Iris pigment epithelial cell (primary cell): ENCODE results near the gene SOST.

ENCODE experiments used
- DNase-seq: peaks from one replicate; pipeline ENCODE4 v3.0.0-alpha.2; 2011; ENCODE audit warnings: low read depth

The SOST gene

DNA sequence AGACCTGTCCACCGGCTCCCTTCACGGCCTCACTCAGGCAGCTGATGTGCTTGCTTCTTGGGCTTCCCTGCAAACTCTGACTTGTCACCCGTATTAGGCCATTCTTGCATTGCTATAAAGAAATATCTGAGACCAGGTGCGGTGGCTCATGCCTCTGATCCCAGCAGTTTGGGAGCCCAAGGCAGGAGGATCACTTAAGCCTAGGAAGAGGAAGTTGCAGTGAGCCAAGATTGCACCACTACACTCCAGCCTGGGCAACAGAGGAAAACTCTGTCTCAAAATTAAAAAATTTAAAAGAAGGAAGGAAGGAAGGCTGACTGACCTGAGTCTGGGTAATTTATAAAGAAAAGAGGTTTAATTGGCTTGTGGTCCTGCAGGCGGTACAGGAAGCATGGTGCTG is 17.0 kb downstream of the SOST start:
- no peak for DNase-seq

DNA sequence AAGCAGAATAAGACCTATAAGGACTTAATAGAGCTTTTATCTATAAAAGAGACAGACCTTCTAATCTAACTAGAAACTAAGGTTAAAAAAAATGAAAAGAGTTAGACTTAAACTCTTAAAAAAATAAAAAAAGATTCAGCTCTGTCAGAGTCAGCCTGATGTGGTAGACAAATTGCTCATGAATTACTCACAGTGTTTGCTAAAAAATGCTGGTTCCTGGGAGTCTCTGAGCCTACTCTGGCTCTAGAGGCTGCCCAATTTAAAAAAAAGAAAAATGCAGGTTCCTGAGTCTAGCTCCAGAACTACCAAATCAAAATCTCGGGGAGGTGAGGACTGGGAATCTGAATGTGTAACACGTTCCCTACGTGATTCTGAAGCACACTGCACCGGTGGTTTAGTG is 18.1 kb downstream of the SOST start:
- DNase-seq = peak; percentile 38

DNA sequence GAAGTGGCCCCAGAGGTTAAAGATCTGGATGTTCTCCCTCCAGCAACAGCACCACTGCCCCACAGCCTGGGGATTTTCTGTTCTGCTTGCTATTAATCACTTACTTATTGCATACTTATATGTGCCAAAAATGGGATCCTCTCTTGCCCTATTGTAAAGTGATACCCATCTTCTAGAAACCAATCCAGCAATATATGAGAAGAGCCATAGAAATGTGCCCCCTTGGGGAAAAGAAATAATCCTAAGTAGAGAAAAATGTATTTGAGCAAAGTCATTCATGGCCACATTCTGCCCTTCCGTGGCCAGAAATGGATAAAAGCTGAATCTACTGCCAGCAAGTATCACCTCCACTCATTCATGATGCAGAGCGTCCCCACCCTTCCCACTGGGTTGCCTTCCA is 20.9 kb downstream of the SOST start:
- DNase-seq = no peak

GRCh38 chr17:43736389-43736788 is 22.2 kb downstream of the SOST start:
- DNase-seq = no peak

- peak; percentile 87 for DNase-seq
Observed at GRCh38 chr17:43734376-43734775, 24.2 kb downstream of the SOST start.

DNA sequence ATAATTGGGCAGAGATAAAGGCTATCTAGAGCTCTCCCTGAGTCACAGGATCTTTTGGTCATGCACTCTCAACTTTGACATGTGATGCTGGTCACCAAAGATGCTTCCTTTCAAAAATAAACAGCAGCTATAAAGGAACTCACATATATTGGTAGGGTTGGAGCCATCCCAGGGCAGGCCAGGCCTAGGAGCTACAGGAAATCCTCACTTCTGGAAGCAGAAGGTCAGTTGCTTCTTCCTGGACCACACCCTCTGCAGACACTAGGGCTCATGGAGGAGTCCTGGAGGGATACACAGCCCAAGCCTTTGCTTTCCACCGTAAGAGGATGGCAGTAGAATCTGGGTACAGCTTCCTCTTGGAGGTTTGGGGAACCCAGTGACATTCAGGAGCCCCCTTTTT is 24.6 kb downstream of the SOST start:
- DNase-seq = no peak

- peak; percentile 82 for DNase-seq
Observed at GRCh38 chr17:43732958-43733357, 25.6 kb downstream of the SOST start.

- DNase-seq = no peak
Observed at GRCh38 chr17:43728081-43728480, 30.5 kb downstream of the SOST start.

- DNase-seq = peak; percentile 65
Observed at GRCh38 chr17:43723697-43724359, 34.8 kb downstream of the SOST start.

DNA sequence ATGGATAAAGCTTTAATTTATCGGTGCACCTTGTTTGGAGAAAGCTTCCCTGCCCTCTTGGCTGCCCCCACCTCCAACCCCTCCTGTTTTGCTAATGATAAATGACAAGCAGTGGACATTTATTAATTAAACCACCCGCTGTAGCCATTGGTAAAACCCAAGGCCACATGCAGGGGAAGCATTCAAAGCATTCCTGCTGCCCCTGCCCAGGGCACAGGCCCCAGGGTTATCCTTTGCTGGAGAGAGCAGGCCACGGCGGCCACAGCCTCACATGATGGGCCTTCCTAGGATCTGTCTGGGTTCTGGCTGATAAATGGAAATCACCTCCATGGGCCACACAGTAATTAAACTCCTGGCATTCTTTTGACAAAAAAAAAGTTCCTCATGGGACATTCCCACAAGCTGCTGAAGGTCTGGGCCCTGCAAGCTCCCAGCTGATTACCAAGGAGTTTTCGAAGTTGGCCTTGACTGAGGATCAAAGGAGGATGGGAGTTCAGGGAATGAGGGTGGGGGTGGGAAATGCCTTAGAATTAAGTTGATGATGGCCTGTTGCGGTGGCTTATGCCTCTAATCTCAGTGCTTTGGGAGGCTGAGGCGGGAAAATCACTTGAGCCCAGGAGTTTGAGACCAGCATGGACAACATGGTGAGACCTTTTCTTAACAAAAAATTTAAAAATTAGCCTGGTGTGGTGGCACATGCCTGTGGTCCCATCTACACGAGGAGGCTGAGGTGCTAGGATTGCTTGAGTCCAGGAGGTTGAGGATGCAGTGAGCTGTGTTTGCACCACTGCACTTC is 35.5 kb downstream of the SOST start:
- no peak for DNase-seq

DNA sequence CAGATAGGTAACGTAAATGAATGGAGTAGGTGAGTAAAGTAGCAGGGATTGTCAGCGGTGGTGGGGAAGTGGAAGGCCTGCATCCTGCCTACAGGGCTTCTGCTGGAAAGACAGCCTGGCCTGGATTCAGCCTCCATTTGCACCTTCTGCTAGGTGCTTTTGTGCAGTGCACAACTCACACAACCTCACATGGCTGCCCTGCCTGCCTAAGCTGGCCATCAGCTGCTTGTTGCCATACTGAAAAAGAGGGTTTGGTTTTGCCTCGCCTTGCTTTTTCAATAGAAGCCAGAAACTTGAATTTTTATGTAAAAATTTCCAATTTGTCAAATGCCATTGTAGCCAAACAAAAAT is 36.3 kb downstream of the SOST start:
- DNase-seq = no peak

GRCh38 chr17:43721537-43722268 is 36.9 kb downstream of the SOST start:
- DNase-seq = no peak

DNA sequence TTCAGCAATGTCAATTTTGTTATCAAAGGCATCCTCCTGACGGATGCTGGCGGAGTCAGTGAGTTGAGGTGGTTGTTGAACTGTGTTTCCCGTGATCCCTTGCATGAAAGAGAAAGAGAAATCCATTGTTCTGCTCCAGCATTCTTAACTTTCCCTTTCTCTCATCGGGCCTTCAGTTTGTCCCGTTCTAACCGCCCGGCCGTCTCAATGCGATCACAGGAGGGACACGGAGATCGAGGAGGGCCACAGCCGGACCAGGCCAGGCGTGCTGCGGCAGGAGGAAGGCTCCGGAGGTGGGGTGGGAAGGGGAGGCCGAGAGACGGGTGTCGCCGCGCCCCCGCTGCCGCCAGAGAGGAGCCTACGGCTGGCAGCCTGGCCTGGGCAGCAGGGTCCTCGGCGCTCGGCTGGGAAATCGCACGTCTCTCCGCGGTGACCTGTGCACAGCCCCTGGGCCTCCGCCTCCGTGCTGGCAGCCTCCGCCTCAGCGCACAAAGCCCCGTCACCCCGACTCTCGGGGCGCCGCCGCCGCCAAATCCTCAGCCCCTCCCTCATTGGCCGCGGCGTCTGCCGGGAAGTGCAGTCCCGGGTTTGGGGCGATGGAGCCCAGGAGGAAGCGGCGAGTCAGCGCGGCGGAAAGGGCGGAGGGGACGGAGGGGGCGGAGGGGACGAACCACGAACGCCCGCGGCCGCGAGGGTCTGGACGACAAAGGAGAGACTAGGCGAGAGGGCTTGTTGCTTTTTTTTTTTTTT is 38.1 kb downstream of the SOST start:
- peak; percentile 57 for DNase-seq

DNA sequence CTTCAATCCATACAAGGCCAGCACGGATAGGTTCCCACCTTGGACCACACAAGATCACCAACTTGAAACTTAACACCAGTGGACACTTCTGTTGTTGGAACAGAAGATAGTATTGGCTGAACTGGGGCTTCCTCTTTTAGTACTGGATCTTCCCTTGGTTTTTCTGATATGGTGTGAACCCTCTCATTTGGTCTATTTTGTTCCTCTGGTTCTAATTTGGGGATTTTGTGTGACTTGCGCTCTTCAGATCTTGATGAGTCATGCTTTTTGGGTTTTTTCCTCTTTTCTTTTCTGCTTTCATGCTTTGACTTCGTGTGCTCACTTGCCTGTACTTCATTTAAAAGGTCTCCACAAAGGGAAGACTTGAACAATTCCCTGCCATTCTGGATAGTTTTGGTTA is 39.0 kb downstream of the SOST start:
- no peak for DNase-seq

GRCh38 chr17:43718544-43718943 is 40.0 kb downstream of the SOST start:
- DNase-seq = no peak

- DNase-seq = no peak
Observed at GRCh38 chr17:43717913-43718312, 40.7 kb downstream of the SOST start.

GRCh38 chr17:43714465-43715149 is 44.0 kb downstream of the SOST start:
- DNase-seq = peak; percentile 59

DNA sequence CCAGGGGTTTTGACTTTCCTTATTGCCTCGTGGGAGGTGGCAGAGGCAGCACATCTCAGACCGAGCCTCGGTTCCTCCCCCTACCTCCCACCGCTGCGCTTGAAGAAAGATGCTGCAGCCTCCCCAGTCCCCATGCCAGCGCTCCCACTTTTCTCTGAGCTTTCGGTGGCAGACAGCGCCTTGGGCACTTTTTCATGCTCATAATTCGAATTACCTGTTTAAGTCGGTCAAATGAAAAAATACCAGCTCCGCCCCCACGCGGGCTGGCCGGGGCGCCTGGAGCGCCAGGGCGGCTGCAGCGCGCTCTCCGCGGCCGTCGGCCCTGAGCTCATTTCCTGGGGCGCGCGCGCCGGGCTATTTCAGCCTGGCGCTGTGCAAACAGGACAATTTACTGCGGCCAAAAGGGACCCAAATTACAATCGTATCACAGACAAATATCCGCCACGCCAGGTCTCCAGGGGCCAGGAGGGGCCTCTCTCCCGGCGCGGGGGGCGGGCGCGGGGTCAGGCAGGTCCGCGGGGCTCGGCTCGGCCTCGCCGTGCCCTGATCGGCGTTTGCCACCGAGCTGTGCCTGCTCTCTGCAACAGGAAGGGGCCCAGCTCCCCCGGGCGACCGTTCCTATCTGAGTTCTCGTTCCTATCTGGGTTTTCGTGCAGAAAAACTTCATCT is 45.0 kb downstream of the SOST start:
- DNase-seq = peak; percentile 44

DNA sequence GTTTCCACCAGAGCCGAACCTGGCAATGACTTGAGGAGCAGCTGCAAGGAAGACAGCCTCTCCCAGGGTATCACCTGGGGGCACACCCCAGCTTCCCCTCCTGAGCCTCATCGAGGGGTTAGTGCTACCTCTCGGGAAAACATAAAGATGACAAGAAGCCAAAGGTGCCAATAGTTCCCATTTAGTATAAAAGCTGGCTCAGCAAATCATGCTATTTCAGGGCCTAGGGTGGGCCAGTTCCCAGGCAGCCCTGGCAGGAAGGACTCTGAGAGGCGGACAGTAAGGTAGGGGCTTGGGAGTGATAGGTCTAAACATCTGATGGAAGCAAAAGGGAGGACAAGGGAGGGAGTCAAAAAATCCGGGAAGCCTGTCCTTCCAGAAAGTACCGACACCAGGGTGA is 46.2 kb downstream of the SOST start:
- no peak for DNase-seq

GRCh38 chr17:43710101-43710500 is 48.5 kb downstream of the SOST start:
- no peak for DNase-seq

GRCh38 chr17:43709210-43709609 is 49.4 kb downstream of the SOST start:
- DNase-seq = no peak
